Parathyroid adenoma (tissue), 2 donors: ENCODE measurements around the gene CDH5.

Experiments used
- H2AFZ ChIP-seq: fragments of 300-600 bp; sonication (generic); one replicate; pipeline ENCODE4 v1.7.0; 2017; ENCODE audit warnings: antibody characterized with exemption, mild to moderate bottlenecking
- H3K27ac ChIP-seq: fragments of 300-600 bp; sonication (generic); one replicate; pipeline ENCODE4 v1.7.0; 2017
- H3K27me3 ChIP-seq: fragments of 300-600 bp; sonication (generic); one replicate; pipeline ENCODE4 v1.7.0; 2017; ENCODE audit warnings: low read length; ENCODE audit not compliant: control insufficient read depth, insufficient read depth
- H3K36me3 ChIP-seq: fragments of 300-600 bp; sonication (generic); one replicate; pipeline ENCODE4 v1.7.0; 2017; ENCODE audit warnings: low read length; ENCODE audit not compliant: control insufficient read depth, insufficient read depth
- H3K4me1 ChIP-seq: fragments of 300-600 bp; sonication (generic); one replicate; pipeline ENCODE4 v1.7.0; 2017; ENCODE audit warnings: control low read depth
- H3K4me2 ChIP-seq: fragments of 300-600 bp; sonication (generic); one replicate; pipeline ENCODE4 v1.7.0; 2017; ENCODE audit warnings: low read length
- H3K4me3 ChIP-seq: fragments of 300-600 bp; sonication (generic); one replicate; pipeline ENCODE4 v1.7.0; 2017; ENCODE audit warnings: low read depth, low read length
- H3K79me2 ChIP-seq: fragments of 300-600 bp; sonication (generic); one replicate; pipeline ENCODE4 v1.7.0; 2017; ENCODE audit warnings: control low read depth
- H3K9ac ChIP-seq: fragments of 300-600 bp; sonication (generic); one replicate; pipeline ENCODE4 v1.7.0; 2017; ENCODE audit warnings: mild to moderate bottlenecking
- H3K9me3 ChIP-seq: fragments of 300-600 bp; sonication (generic); one replicate; pipeline ENCODE4 v1.7.0; 2017; ENCODE audit warnings: low read length; ENCODE audit not compliant: control insufficient read depth
- TF ChIP-seq, protein P1 (sequence below): fragments of 300-600 bp; sonication (generic); IDR thresholded peaks from one replicate; pipeline ENCODE4 v1.7.0; 2017; ENCODE audit warnings: antibody characterized with exemption, mild to moderate bottlenecking
- donor health status: primary hyperparathyroidism.

Gene CDH5

DNA sequence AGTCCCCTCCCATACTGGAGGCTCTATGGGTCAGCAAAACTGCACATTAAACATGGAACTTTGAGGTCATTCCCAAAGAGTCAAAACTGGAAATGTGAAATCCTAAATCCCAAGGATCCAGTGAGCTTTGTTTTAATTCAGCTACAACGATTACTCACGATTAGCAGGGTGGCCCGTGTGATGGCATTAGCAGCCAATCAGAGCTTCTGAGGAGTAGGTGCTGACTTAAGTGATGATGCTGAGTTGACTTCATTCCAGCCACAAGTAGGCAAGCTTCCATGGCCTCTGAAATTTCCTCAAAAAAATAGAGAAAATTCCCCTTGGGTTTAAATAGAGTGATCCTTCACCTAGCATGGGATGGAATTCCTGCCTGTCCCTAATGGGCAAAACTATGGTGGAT lies 32.5 kb downstream of the CDH5 start:
- no peaks in the 10 kb centered on the region for H3K79me2 ChIP-seq
- no peaks in the 10 kb centered on the region for H3K36me3 ChIP-seq
- H2AFZ ChIP-seq = no peak overlapping the region
- no peak overlapping the region for H3K9ac ChIP-seq
- H3K4me2 ChIP-seq = no peak overlapping the region
- H3K27ac ChIP-seq = no peak overlapping the region
- H3K4me3 ChIP-seq = no peak overlapping the region
- H3K9me3 ChIP-seq = no peaks in the 10 kb centered on the region
- TF ChIP-seq, protein P1, sequence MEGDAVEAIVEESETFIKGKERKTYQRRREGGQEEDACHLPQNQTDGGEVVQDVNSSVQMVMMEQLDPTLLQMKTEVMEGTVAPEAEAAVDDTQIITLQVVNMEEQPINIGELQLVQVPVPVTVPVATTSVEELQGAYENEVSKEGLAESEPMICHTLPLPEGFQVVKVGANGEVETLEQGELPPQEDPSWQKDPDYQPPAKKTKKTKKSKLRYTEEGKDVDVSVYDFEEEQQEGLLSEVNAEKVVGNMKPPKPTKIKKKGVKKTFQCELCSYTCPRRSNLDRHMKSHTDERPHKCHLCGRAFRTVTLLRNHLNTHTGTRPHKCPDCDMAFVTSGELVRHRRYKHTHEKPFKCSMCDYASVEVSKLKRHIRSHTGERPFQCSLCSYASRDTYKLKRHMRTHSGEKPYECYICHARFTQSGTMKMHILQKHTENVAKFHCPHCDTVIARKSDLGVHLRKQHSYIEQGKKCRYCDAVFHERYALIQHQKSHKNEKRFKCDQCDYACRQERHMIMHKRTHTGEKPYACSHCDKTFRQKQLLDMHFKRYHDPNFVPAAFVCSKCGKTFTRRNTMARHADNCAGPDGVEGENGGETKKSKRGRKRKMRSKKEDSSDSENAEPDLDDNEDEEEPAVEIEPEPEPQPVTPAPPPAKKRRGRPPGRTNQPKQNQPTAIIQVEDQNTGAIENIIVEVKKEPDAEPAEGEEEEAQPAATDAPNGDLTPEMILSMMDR = no peak
- H3K4me1 ChIP-seq = no peaks in the 10 kb centered on the region
- H3K27me3 ChIP-seq = no peaks in the 10 kb centered on the region

DNA sequence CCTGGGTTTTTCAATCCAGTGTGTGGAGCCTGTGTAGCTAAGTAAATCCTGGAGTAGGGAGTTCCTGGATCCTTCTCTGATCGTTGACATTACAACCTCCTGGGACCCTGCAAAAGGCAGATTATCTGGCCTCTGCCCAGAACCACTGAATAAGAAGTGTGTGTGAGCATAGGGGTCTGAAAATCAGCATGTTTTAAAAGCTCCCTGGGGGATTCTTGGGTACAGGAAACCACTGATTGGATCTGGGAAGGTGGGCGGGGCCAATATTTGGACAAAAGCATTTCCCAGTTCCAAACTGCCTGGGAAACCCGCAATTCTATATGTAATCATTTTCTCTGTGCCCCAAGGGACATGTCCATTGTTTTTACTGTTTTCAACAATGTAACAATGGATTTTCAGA lies 33.4 kb downstream of the CDH5 start:
- H3K4me2 ChIP-seq = no peak overlapping the region
- no peak overlapping the region for H3K9ac ChIP-seq
- H2AFZ ChIP-seq = no peak overlapping the region
- no peaks in the 10 kb centered on the region for H3K4me1 ChIP-seq
- TF ChIP-seq, protein P1 = no peak
- H3K9me3 ChIP-seq = no peaks in the 10 kb centered on the region
- no peaks in the 10 kb centered on the region for H3K79me2 ChIP-seq
- H3K36me3 ChIP-seq = no peaks in the 10 kb centered on the region
- H3K27ac ChIP-seq = no peak overlapping the region
- H3K4me3 ChIP-seq = no peak overlapping the region
- no peaks in the 10 kb centered on the region for H3K27me3 ChIP-seq

DNA sequence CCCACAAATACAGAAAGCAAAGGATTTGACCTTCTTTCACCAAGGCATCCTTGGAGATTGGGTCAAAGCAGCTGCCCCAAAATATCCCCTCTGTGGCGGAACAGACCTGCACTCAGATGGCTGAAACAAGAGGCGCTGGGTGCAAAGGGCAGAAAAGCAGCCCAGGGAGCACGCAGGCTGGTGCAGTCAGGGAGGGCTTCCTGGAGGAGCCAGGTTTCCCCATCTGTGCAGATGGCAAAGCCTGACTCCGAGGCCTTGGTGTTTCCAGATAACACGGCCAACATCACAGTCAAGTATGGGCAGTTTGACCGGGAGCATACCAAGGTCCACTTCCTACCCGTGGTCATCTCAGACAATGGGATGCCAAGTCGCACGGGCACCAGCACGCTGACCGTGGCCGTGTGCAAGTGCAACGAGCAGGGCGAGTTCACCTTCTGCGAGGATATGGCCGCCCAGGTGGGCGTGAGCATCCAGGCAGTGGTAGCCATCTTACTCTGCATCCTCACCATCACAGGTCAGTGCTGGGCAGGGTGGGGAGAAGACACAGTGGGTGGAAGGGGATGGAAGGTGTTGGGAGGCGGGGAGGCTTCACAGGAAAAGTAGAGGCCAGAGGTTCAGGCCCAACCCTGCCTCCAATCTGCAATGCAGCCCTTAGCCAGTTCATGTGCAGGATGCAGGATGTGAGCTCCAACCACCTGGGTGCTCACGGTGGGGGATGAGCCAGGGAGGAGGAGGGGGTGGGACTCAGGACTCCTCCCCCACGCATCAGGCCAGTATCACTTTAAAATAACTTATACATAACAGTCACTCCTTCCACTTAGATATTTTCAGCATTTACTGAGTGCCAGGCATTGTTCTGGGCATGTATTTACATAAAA lies 34.3 kb downstream of the CDH5 start:
- Histone ChIP-seq H3K4me3 (no peak overlapping the region), H3K4me2 (no peak overlapping the region), H3K27me3 (no peaks in the 10 kb centered on the region), H3K9me3 (no peaks in the 10 kb centered on the region), H3K36me3 (no peaks in the 10 kb centered on the region), H3K9ac (no peak overlapping the region), H2AFZ (no peak overlapping the region), H3K4me1 (no peaks in the 10 kb centered on the region), H3K27ac (no peak overlapping the region), H3K79me2 (no peaks in the 10 kb centered on the region)
- TF ChIP-seq, protein P1 = no peak

DNA sequence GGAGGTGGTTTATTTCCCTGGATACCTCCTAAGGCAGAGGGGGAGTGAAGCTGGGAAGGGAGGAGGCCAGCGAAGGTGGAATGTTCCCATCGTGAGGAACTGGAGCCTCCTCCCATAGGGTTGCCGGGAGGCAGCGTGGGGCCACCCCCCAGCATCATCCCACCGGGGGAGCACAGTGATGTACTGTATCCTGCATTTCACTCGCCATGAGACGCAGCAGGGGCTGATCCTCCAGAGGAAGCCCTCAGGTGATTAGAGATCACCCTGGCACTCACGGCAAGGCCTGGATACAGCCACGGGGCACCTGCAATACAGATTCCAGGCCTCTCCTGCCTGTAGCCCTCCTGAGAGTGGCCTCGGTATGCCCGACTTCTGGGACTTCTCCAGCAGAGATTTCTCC lies 35.1 kb downstream of the CDH5 start:
- H3K9ac ChIP-seq = no peak overlapping the region
- H3K79me2 ChIP-seq = no peaks in the 10 kb centered on the region
- no peak overlapping the region for H3K4me2 ChIP-seq
- TF ChIP-seq, protein P1 = no peak
- no peak overlapping the region for H3K4me3 ChIP-seq
- no peak overlapping the region for H2AFZ ChIP-seq
- no peaks in the 10 kb centered on the region for H3K27me3 ChIP-seq
- no peak overlapping the region for H3K27ac ChIP-seq
- H3K4me1 ChIP-seq = peaks cover 2% of the 10 kb centered on the region
- H3K36me3 ChIP-seq = no peaks in the 10 kb centered on the region
- H3K9me3 ChIP-seq = no peaks in the 10 kb centered on the region

DNA sequence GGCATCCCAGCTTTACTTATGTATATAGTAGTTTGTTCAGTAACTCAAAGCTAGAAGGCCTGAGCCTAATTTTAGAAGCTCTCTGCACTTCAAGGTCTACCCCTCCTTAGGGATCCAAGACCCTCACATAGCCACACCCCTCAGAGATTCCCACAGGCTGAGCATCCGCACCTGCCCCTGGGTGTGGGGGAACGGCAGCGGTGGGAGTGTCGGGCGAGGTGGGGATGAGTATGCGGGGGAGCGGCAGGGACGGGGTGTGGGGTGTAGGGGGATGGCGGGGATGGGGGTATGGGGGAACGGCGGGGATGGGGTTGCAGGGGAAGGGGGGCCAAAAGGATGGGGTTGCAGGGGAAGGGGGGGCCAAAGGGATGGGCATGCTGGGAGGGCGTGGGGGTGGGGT lies 35.7 kb downstream of the CDH5 start:
- Histone ChIP-seq H3K79me2 (no peaks in the 10 kb centered on the region), H3K27me3 (no peaks in the 10 kb centered on the region), H3K9me3 (no peaks in the 10 kb centered on the region), H3K9ac (no peak overlapping the region), H2AFZ (no peak overlapping the region), H3K4me2 (no peak overlapping the region), H3K4me1 (peaks cover 5% of the 10 kb centered on the region), H3K27ac (no peak overlapping the region), H3K36me3 (no peaks in the 10 kb centered on the region), H3K4me3 (no peak overlapping the region)
- TF ChIP-seq, protein P1 = no peak
